K562 (cell line): ENCODE results near the gene TLR2. TPM values are rescaled to one million over a fixed set of nuclear protein-coding genes. Genes with fewer than 3 reads are reported as not detected.

Experiments used
- ATAC-seq: fragments of 200-7000 bp; cut with Tn5 transposase; 3 replicates; pipeline ENCODE4 v1.9.1; 2020; ENCODE audit warnings: moderate library complexity
- BruUV-seq: library from RNA; stranded (reverse); fragments of 400-500 nt; replicated peaks from 2 replicates; lab custom pipeline; 2021; lab: Mats Ljungman, UMichigan
- CTCF ChIA-PET: fragments of 300-600 bp; formaldehyde crosslinking; extraction: SDS; loops from one replicate; lab custom pipeline; 2021; ENCODE audit warnings: low intra/inter-chr PET ratio; lab: Yijun Ruan, JAX
- POLR2A ChIA-PET: fragments of 300-600, 350-650 bp; sonication (Branson Sonifier 250); formaldehyde crosslinking; extraction: SDS; loops from one replicate; lab custom pipeline; 2021; ENCODE audit warnings: antibody characterized with exemption, inconsistent platforms; lab: Yijun Ruan, JAX
- DNase-seq, 4 experiments: peaks; one replicate each; pipeline versions ENCODE4 v3.0.0 to v3.0.0-alpha.2; 2011 to 2018; ENCODE audit warnings: low spot score in 3 of 4, mixed read lengths in 3 of 4; ENCODE audit errors: extremely low read depth in 1 of 4
- FAIRE-seq: peaks from 2 replicates; lab custom pipeline; 2011; peaks lifted over from hg19 to GRCh38; lab: Jason Lieb, UNC
- H2AFZ ChIP-seq: 2 replicates; pipeline ENCODE4 v1.6.0; 2011; ENCODE audit warnings: low read depth, low read length, control low read depth, inconsistent platforms
- H3K27ac ChIP-seq: fragments of 200-600 bp; 3 replicates; pipeline ENCODE4 v1.8.0; 2011; ENCODE audit warnings: low read depth, mild to moderate bottlenecking, control low read depth, inconsistent platforms, low read length, moderate library complexity, mixed read lengths; ENCODE audit errors: extremely low read depth
- H3K27me3 ChIP-seq, 2 experiments: fragments of 300-600 bp in 1 of 2; 2 replicates in 1 of 2; 3 replicates in 1 of 2; pipeline versions ENCODE4 v1.6.0 to v1.8.0; 2011; ENCODE audit warnings: inconsistent platforms in 2 of 2, low read length in 2 of 2, mild to moderate bottlenecking in 1 of 2, mixed read lengths in 1 of 2, moderate library complexity in 1 of 2; ENCODE audit not compliant: control insufficient read depth in 2 of 2, insufficient read depth in 2 of 2
- H3K36me3 ChIP-seq: fragments of 300-600 bp; 3 replicates; pipeline ENCODE4 v1.8.0; 2011; ENCODE audit warnings: mild to moderate bottlenecking, low read length, inconsistent platforms; ENCODE audit not compliant: control insufficient read depth, insufficient read depth
- H3K4me1 ChIP-seq, 2 experiments: fragments of 200-600 bp in 1 of 2; replicated peaks in 1 of 2; 2 replicates in 1 of 2; 3 replicates in 1 of 2; pipeline versions ENCODE4 v1.5.1 to v1.8.0; 2011; ENCODE audit warnings: inconsistent platforms in 2 of 2, low read length in 2 of 2, mild to moderate bottlenecking in 1 of 2, mixed read lengths in 1 of 2, moderate library complexity in 1 of 2; ENCODE audit not compliant: control insufficient read depth in 2 of 2, insufficient read depth in 2 of 2
- H3K4me2 ChIP-seq: 2 replicates; pipeline ENCODE4 v1.6.1; 2011; ENCODE audit warnings: low read length, control low read depth, inconsistent platforms, mixed read lengths; ENCODE audit not compliant: insufficient read depth
- H3K4me3 ChIP-seq: fragments of 200-600 bp; sonication (generic), shearing (Covaris generic); 2 replicates; pipeline ENCODE4 v1.5.1; 2016; ENCODE audit warnings: control low read depth, inconsistent platforms
- H3K79me2 ChIP-seq: fragments of 200-600 bp; 3 replicates; pipeline ENCODE4 v1.8.0; 2011; ENCODE audit warnings: low read length, inconsistent platforms; ENCODE audit not compliant: control insufficient read depth, insufficient read depth
- H3K9ac ChIP-seq, 2 experiments: 2 replicates each; pipeline versions ENCODE4 v1.6.0 to v1.6.1; 2011; ENCODE audit warnings: low read depth in 2 of 2, low read length in 2 of 2, control low read depth in 1 of 2, inconsistent platforms in 1 of 2, mild to moderate bottlenecking in 1 of 2, mixed read lengths in 1 of 2; ENCODE audit not compliant: insufficient read depth in 1 of 2
- H3K9me1 ChIP-seq: one replicate; pipeline ENCODE4 v1.6.0; 2011; ENCODE audit warnings: inconsistent platforms, mild to moderate bottlenecking, low read length, moderate library complexity; ENCODE audit not compliant: control insufficient read depth, insufficient read depth
- H3K9me3 ChIP-seq: replicated peaks from 2 replicates; pipeline ENCODE4 v1.5.1; 2011; ENCODE audit warnings: low read depth, low read length, inconsistent platforms; ENCODE audit not compliant: control insufficient read depth, insufficient read depth
- H4K20me1 ChIP-seq: replicated peaks from 2 replicates; pipeline ENCODE4 v1.6.1; 2011; ENCODE audit warnings: low read length, inconsistent platforms, mixed read lengths; ENCODE audit not compliant: control insufficient read depth, insufficient read depth
- FOXJ3 ChIP-seq: sonication (generic); formaldehyde crosslinking; IDR thresholded peaks from 2 replicates; pipeline ENCODE4 v1.4.0; 2020; ENCODE audit warnings: mild to moderate bottlenecking, missing genetic modification reagents
- JUND ChIP-seq, 2 experiments: IDR thresholded peaks; 2 replicates in 1 of 2; 3 replicates in 1 of 2; pipeline ENCODE4 v1.6.1; 2011; ENCODE audit warnings: borderline replicate concordance in 2 of 2, low read depth in 2 of 2, low read length in 2 of 2, improper control_type of control experiment in 1 of 2, missing biosample characterization in 1 of 2, missing genetic modification characterization in 1 of 2, missing genetic modification reagents in 1 of 2
- POLR3A ChIP-seq: IDR thresholded peaks from 2 replicates; pipeline ENCODE4 v1.6.1; 2011; ENCODE audit warnings: borderline replicate concordance, mild to moderate bottlenecking, moderate library complexity; ENCODE audit not compliant: insufficient read length, insufficient read depth; ENCODE audit errors: extremely low read depth
- SRSF9 ChIP-seq: fragments of 200-400 bp; formaldehyde crosslinking; IDR thresholded peaks from 2 replicates; pipeline ENCODE4 v1.6.1; 2017; ENCODE audit warnings: low read depth, low read length, borderline replicate concordance
- TGIF2 ChIP-seq: sonication (generic); formaldehyde crosslinking; IDR thresholded peaks from 2 replicates; pipeline ENCODE4 v1.8.1; 2022; ENCODE audit warnings: mild to moderate bottlenecking, missing genetic modification reagents, moderate library complexity
- ZNF212 ChIP-seq: fragments of 450-650 bp; formaldehyde crosslinking; IDR thresholded peaks from 2 replicates; pipeline ENCODE4 v1.4.0; 2020; ENCODE audit warnings: mild to moderate bottlenecking
- WGBS: fragments of 100-300 bp; shearing (Covaris generic); methylation state at CpG from one replicate; pipeline ENCODE4 v1.1.6; 2016; ENCODE audit warnings: low coverage, mixed read lengths; ENCODE audit not compliant: insufficient coverage; ENCODE audit errors: missing lambda C conversion rate; 5-methylcytosine and 5-hydroxymethylcytosine counted together
- in situ Hi-C: fragments of 300-500 bp; cut with MboI; formaldehyde crosslinking; loops from 4 replicates; pipeline ENCODE4 v1.15.0; 2018; ENCODE audit warnings: inconsistent platforms, mixed read lengths
- intact Hi-C: fragments of 100-400 bp; cut with micrococcal nuclease; formaldehyde crosslinking; loops from 2 replicates; pipeline ENCODE4 v1.14.2; 2022
- polyA plus RNA-seq, 8 experiments: library from polyadenylated mRNA; depleted of rRNA in 4 of 8; stranded (reverse) in 5 of 8; unstranded in 3 of 8; fragments of >200 nt; fragmentation: Nextera tagmentation in 2 of 8; fragmentation: Illumina TruSeq in 1 of 8; extraction: Ambion mirVana in 2 of 8; extraction: Trizol in 1 of 8; gene quantifications; 2 replicates each; pipeline versions ENCODE4 v1.2.1 to v1.2.3, GENCODE V29; 2011 to 2014; ENCODE audit warnings: inconsistent platforms in 1 of 8, missing spikeins in 1 of 8
- total RNA-seq, 7 experiments: library from RNA; depleted of rRNA in 6 of 7; stranded (reverse); fragments of >200 nt in 6 of 7; fragmentation: Illumina TruSeq in 2 of 7; extraction: Trizol in 2 of 7; gene quantifications; 2 replicates each; pipeline versions ENCODE4 v1.2.1 to v1.2.3, GENCODE V29; 2011 to 2021; ENCODE audit warnings: low replicate concordance in 1 of 7

TLR2 gene
- total and polyA plus RNA-seq, 9 of the 15 experiments (the other 6 are each of a cell fraction or from before 2014, with no cell fraction given) = 0.09 to 0.11 TPM; not detected in 7

GRCh38 chr4:153637201-153637600 is 46.9 kb upstream of the TLR2 start (continued):
- TF ChIP-seq POLR3A (no peak), JUND (IDR thresholded peaks at IDR 0.05; ENCODE audit: borderline replicate concordance, low read depth, low read length) (no peak), JUND (tag; IDR thresholded peaks at IDR 0.05; ENCODE audit: borderline replicate concordance, low read depth, low read length) (no peak), SRSF9 (no peak), FOXJ3 (no peak), ZNF212 (no peak)

DNA sequence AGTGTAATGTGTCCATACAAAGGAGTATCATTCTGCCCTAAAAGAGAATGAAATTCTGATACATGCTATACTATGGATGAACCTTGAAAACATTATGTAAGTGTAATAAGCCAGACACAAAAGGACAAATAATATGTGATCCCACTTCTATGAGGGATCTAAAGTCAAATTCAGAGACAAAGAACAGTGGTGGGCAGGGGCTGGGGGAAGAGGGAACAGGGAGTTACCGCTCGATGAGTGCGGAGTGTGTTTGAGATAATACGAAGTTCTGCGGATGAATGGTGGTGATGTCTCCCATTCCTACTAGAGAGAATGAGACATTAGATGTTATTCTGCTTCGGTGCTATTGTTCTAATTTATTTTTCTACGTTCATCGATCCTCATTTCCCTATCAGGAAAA is 46.1 kb upstream of the TLR2 start:
- ATAC-seq = no peak
- in situ Hi-C loops (loop anchor here (10.0 kb wide), 1 partner anchor 783 kb away; no protein-coding TSS in a partner anchor), intact Hi-C loops (no loop called here)
- Histone ChIP-seq H3K4me3 (no peak overlapping the region), H3K27ac (no peak overlapping the region), H3K4me1 (peaks cover 0 to 7% of the 10 kb centered on the region in 2 experiments; a peak in 2 of 5 replicates), H3K9me1 (no peaks in the 10 kb centered on the region), H3K9me3 (no peaks in the 10 kb centered on the region), H2AFZ (no peak overlapping the region), H4K20me1 (no peaks in the 10 kb centered on the region)
- WGBS = 89% methylated on average over 7 of the region's 8 CpGs
- POLR2A ChIA-PET = no interaction called here
- BruUV-seq = no TSS peak
- DNase-seq = no peak
- TF ChIP-seq TGIF2 (CRISPR knock-in tag) = no peak
- TF ChIP-seq, all 486 proteins: peak for 0
- Histone ChIP-seq H3K36me3 (peaks cover 35% of the 10 kb centered on the region), H3K79me2 (no peaks in the 10 kb centered on the region), H3K4me2 (no peak overlapping the region), H3K27me3 (no peaks in the 10 kb centered on the region), H3K9ac (no peak overlapping the region)
- peak; percentile 11 for FAIRE-seq
- CTCF ChIA-PET = no interaction called here
